Activated naive CD4-positive, alpha-beta T cell treated with anti-CD3 and anti-CD28 coated beads for 36 hours (primary cell): Measurements from ENCODE around the gene AARS2. TPM values are rescaled to one million over a fixed set of nuclear protein-coding genes. Genes with fewer than 3 reads are reported as not detected.
A peak's percentile ranks its signal among the peaks of the same experiment; 100 is the strongest.
"Not testable (repeated sequence)": the region's sequence is repeated elsewhere in the genome, so short reads cannot be mapped to it uniquely, and the experiment has no call there.

Source experiments
- CTCF ChIA-PET: fragments of 350-600 bp; sonication (Branson Sonifier 250); formaldehyde crosslinking; loops from one replicate; lab custom pipeline; 2021; ENCODE audit warnings: antibody characterized with exemption; lab: Charles Lee
- DNase-seq: peaks from one replicate; pipeline ENCODE4 v3.0.0-alpha.2; 2020
- H3K27ac Mint-ChIP-seq: one replicate; pipeline ENCODE4 v1.8.0; 2021; ENCODE audit warnings: mild to moderate bottlenecking, mixed read lengths
- H3K27me3 Mint-ChIP-seq: one replicate; pipeline ENCODE4 v1.8.0; 2021; ENCODE audit warnings: low read depth, mixed read lengths
- H3K36me3 Mint-ChIP-seq: one replicate; pipeline ENCODE4 v1.8.0; 2021; ENCODE audit warnings: low read depth, mixed read lengths
- H3K4me1 Mint-ChIP-seq: one replicate; pipeline ENCODE4 v1.8.0; 2021; ENCODE audit warnings: low read depth, mixed read lengths
- H3K4me3 Mint-ChIP-seq: one replicate; pipeline ENCODE4 v1.8.0; 2021; ENCODE audit warnings: mild to moderate bottlenecking, moderate library complexity, mixed read lengths
- H3K9me3 Mint-ChIP-seq: one replicate; pipeline ENCODE4 v1.8.0; 2021; ENCODE audit warnings: mixed read lengths
- intact Hi-C: fragments of 100-400 bp; cut with micrococcal nuclease; formaldehyde crosslinking; loops from one replicate; pipeline ENCODE4 v1.15.1; 2023
- total RNA-seq, 2 experiments: library from RNA; stranded (reverse); gene quantifications; one replicate each; pipeline ENCODE4 v1.2.3, GENCODE V29; 2021

AARS2 gene
- total RNA-seq, 2 experiments from 2014 or later: 11.6 to 12.9 TPM

DNA sequence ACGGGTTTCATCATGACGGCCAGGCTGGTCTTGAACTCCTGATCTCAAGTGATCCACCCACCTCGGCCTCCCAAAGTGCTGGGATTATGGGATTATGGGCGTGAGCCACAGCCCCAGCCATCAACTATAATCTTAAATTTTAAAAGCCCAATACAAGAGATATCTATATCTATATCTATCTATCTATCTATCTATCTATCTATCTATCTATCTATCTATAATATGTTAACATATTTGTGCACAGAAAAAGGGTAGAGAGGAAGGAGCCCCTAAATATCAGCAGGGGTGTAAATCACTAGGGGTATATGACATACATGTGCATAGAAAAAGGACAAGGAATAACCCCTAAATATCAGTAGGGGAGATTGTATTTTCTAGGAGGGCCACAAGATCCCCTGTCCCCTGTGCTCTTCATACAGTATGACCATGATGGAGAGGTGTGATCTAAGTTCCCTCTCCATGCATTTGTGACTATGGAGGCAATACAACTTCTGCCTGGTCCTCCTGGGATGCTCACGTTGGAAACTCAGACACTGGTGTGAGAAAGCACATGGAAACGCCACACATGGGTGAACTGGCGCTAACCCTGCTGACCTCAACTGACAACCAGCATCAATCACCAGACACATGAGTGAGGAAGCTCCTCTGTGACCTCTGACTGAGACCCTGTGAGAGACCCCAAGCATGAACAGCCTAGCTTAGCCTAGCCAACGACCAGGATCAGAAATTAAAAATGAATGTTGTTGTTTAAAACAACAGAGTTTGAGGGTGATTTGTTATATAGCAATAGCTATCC lies 28.1 kb upstream of the AARS2 start:
- H3K9me3 Mint-ChIP-seq: no peaks in the 10 kb centered on the region
- H3K27ac Mint-ChIP-seq: no peak overlapping the region
- H3K4me3 Mint-ChIP-seq: no peak overlapping the region
- no peaks in the 10 kb centered on the region for H3K36me3 Mint-ChIP-seq
- intact Hi-C loops: no loop called here
- no peaks in the 10 kb centered on the region for H3K4me1 Mint-ChIP-seq
- CTCF ChIA-PET: interaction anchor here (0.6 to 3.1 kb wide), 3 partner anchors 36 to 73 kb away, joined by 3 to 20 read pairs (median 3); no protein-coding TSS in a partner anchor
- no peak for DNase-seq
- peaks cover 37% of the 10 kb centered on the region for H3K27me3 Mint-ChIP-seq

GRCh38 chr6:44339763-44340625 lies 26.8 kb upstream of the AARS2 start:
- intact Hi-C loops: loop anchor here (2.0 kb wide), 2 partner anchors 47 to 243 kb away; partner anchors contain the start of gene CDC5L
- Mint-ChIP-seq H3K27ac (no peak overlapping the region), H3K36me3 (no peaks in the 10 kb centered on the region), H3K27me3 (peaks cover 37% of the 10 kb centered on the region), H3K4me3 (no peak overlapping the region), H3K9me3 (no peaks in the 10 kb centered on the region), H3K4me1 (no peaks in the 10 kb centered on the region)
- CTCF ChIA-PET: interaction anchor here (0.6 to 8.6 kb wide), 6 partner anchors 10 to 116 kb away, joined by 3 to 164 read pairs (median 3); partner anchors contain the start of genes NFKBIE and TMEM151B
- peak; percentile 17 for DNase-seq

GRCh38 chr6:44339301-44339700 lies 26.2 kb upstream of the AARS2 start:
- DNase-seq: no peak
- intact Hi-C loops: loop anchor here (2.0 kb wide), 2 partner anchors 48 to 242 kb away; partner anchors contain the start of gene CDC5L
- Mint-ChIP-seq H3K9me3 (no peaks in the 10 kb centered on the region), H3K27me3 (peaks cover 32% of the 10 kb centered on the region), H3K36me3 (no peaks in the 10 kb centered on the region), H3K27ac (no peak overlapping the region), H3K4me3 (no peak overlapping the region), H3K4me1 (no peaks in the 10 kb centered on the region)
- CTCF ChIA-PET: interaction anchor here (0.6 to 8.6 kb wide), 13 partner anchors 9 to 166 kb away, joined by 3 to 164 read pairs (median 4); partner anchors contain the start of genes NFKBIE and TMEM151B

GRCh38 chr6:44338228-44339122 lies 25.3 kb upstream of the AARS2 start:
- intact Hi-C loops: loop anchor here (1.0 to 2.0 kb wide), 8 partner anchors 25 to 242 kb away; partner anchors contain the start of genes AARS2 and CDC5L
- Mint-ChIP-seq H3K36me3 (no peaks in the 10 kb centered on the region), H3K4me1 (no peaks in the 10 kb centered on the region), H3K4me3 (no peak overlapping the region), H3K27me3 (peaks cover 24% of the 10 kb centered on the region), H3K27ac (no peak overlapping the region), H3K9me3 (no peaks in the 10 kb centered on the region)
- peak; percentile 81 for DNase-seq
- CTCF ChIA-PET: interaction anchor here (0.7 to 8.6 kb wide), 19 partner anchors 9 to 187 kb away, joined by 3 to 164 read pairs (median 4); partner anchors contain the start of genes AARS2, NFKBIE and TMEM151B

- Mint-ChIP-seq H3K27me3 (peaks cover 4% of the 10 kb centered on the region), H3K4me3 (no peak overlapping the region), H3K36me3 (no peaks in the 10 kb centered on the region), H3K9me3 (no peaks in the 10 kb centered on the region), H3K27ac (no peak overlapping the region), H3K4me1 (no peaks in the 10 kb centered on the region)
- no peak for DNase-seq
- CTCF ChIA-PET: interaction anchor here (0.5 to 8.6 kb wide), 11 partner anchors 12 to 165 kb away, joined by 3 to 164 read pairs (median 4); partner anchors contain the start of genes AARS2, NFKBIE, SLC35B2 and TMEM151B
- intact Hi-C loops: no loop called here
Measured at GRCh38 chr6:44335631-44336030, 22.5 kb upstream of the AARS2 start.

DNA sequence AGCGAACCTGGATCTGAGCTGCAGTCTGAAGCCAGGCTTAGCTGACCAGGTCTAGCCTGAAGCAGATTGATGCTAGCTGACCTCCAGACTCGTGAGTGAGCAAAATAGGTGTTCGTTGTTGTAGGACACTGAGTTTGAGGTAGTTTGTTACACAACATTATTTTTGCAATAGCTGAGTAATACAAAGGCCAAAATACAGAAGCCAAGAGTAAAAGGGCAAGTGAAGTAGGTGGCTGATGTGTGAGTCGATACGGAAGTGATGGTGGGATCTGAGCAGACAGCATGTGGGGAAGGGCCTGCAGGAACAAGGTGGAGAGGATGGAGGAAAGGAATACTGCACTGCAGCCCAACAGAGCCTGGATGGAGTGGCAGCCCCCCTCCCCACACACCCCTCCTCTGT lies 20.8 kb upstream of the AARS2 start:
- CTCF ChIA-PET: interaction anchor here (0.9 to 8.6 kb wide), 4 partner anchors 15 to 66 kb away, joined by 3 to 164 read pairs (median 3); partner anchors contain the start of genes AARS2, NFKBIE and TMEM151B
- intact Hi-C loops: no loop called here
- no peaks in the 10 kb centered on the region for H3K36me3 Mint-ChIP-seq
- no peaks in the 10 kb centered on the region for H3K4me1 Mint-ChIP-seq
- H3K9me3 Mint-ChIP-seq: no peaks in the 10 kb centered on the region
- H3K27me3 Mint-ChIP-seq: peaks cover 10% of the 10 kb centered on the region
- no peak overlapping the region for H3K4me3 Mint-ChIP-seq
- no peak overlapping the region for H3K27ac Mint-ChIP-seq
- no peak for DNase-seq

DNA sequence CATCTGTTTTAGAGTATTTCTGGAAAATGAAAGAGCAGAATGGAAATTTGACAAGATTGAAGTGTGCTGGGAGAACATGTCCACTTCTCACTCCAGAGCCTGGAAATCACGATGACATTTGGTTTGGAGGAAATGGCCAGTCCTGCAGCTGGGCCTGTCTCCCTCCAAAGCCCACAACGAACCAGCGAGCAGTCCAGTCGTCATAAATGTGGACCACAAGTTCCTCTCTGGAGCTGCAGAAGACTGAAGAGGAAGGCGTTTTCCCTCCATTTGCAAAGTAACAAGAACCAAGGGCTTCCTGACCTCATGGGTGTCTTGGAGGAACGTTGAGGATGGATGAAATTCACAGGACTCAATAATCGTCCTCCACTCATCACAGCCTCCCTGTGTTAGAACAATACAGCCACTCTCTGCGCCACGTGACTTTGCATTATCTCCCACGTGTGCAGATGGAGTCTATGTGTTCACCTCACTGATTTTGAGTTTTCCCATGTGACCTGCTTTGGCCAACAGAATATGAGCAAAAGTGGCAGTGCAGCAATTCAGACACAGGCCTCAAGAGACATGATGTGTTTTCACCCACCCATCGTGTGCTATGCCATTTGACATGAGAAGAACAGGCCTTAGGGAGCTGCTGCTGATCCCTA lies 20.2 kb upstream of the AARS2 start:
- Mint-ChIP-seq H3K27me3 (peaks cover 12% of the 10 kb centered on the region), H3K9me3 (no peaks in the 10 kb centered on the region), H3K4me1 (no peaks in the 10 kb centered on the region), H3K36me3 (no peaks in the 10 kb centered on the region), H3K27ac (no peak overlapping the region), H3K4me3 (no peak overlapping the region)
- CTCF ChIA-PET: interaction anchor here (0.7 to 8.6 kb wide), 5 partner anchors 15 to 98 kb away, joined by 3 to 164 read pairs (median 3); partner anchors contain the start of genes AARS2, NFKBIE and TMEM151B
- intact Hi-C loops: no loop called here
- no peak for DNase-seq

DNA sequence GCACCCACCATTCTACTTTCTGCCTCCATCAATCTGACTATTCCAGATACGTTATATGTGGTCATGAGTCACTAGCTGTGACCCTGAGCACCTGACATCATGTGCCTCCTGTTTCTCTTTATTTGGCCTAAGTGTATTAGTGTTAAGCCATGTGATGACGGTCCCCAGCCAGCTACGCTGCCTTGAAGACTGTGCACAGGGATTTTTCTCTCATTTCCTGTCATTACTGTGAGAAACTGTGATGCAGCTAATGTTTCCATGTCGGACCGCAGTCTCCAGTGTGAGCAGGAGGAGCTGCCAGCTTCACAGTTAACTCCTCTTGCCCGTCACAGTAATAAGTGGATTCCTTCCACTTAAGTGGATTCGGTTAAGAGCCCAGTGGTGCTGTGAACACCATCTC lies 19.4 kb upstream of the AARS2 start:
- Mint-ChIP-seq H3K4me1 (no peaks in the 10 kb centered on the region), H3K27me3 (peaks cover 17% of the 10 kb centered on the region), H3K4me3 (no peak overlapping the region), H3K36me3 (no peaks in the 10 kb centered on the region), H3K27ac (no peak overlapping the region), H3K9me3 (no peaks in the 10 kb centered on the region)
- no peak for DNase-seq
- CTCF ChIA-PET: interaction anchor here (0.5 to 8.6 kb wide), 4 partner anchors 28 to 220 kb away, joined by 3 to 164 read pairs (median 4); partner anchors contain the start of genes NFKBIE and TMEM151B
- intact Hi-C loops: no loop called here

- Mint-ChIP-seq H3K36me3 (no peaks in the 10 kb centered on the region), H3K9me3 (no peaks in the 10 kb centered on the region), H3K27me3 (peaks cover 16% of the 10 kb centered on the region), H3K4me3 (no peak overlapping the region), H3K27ac (no peak overlapping the region), H3K4me1 (no peaks in the 10 kb centered on the region)
- intact Hi-C loops: no loop called here
- DNase-seq: no peak
- CTCF ChIA-PET: interaction anchor here (0.7 to 1.3 kb wide), 2 partner anchors 8 to 17 kb away, joined by 3 to 6 read pairs; partner anchors contain the start of gene AARS2
Measured at GRCh38 chr6:44329858-44330257, 16.7 kb upstream of the AARS2 start.

GRCh38 chr6:44328203-44328602 lies 15.1 kb upstream of the AARS2 start:
- H3K9me3 Mint-ChIP-seq, DNase-seq, intact Hi-C loops, H3K36me3 Mint-ChIP-seq, H3K4me3 Mint-ChIP-seq, H3K27ac Mint-ChIP-seq, H3K4me1 Mint-ChIP-seq, CTCF ChIA-PET: not testable (repeated sequence)
- peaks cover 16% of the 10 kb centered on the region for H3K27me3 Mint-ChIP-seq

DNA sequence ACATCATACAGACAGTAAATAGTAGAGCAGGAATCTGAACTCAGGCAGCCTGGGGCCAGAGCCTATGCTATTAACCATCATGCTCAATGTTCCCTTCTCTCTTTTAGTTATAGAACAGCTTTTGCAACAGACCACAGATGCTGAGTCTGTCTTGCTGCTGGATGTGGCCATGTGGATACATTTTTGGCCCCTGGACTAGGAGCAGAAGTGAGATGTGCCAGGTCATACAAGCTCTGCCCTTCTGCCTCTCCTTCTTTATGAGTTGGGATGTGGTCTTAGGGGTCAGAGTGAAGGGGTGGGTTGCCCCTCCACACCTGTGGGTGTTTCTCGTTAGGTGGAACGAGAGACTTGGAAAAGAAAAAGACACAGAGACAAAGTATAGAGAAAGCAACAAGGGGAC lies 14.6 kb upstream of the AARS2 start:
- Mint-ChIP-seq H3K27ac (no peak overlapping the region), H3K36me3 (no peaks in the 10 kb centered on the region), H3K27me3 (peaks cover 16% of the 10 kb centered on the region), H3K4me3 (no peak overlapping the region), H3K4me1 (no peaks in the 10 kb centered on the region), H3K9me3 (no peaks in the 10 kb centered on the region)
- DNase-seq: no peak
- CTCF ChIA-PET: no interaction called here
- intact Hi-C loops: no loop called here
